HG03108 (cell line): ENCODE results near the gene KDR.

Experiments used
- ATAC-seq: cut with Tn5 transposase; IDR thresholded peaks from one replicate; pipeline ENCODE4 v1.9.1; 2021; ENCODE audit warnings: moderate library complexity; ENCODE audit not compliant: unreplicated experiment

KDR gene

DNA sequence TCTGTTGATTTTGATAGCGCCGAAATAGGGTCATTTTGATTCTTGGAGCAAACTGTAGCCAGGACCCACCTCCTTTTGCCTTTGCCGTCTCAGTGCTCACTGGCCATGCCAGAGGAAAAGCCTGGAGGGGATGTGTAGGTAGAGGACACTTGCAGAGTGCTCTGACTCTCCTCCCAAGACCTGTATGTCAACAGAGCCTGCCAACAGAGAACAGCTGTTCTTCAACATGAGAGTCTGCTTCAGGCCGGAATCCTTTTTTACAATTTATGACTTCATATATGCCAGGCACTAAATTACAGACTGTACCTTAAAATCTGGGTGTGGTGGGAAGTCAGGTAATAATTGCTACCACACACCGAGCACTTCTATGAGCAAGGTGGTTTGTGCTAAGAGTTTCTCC is 94.2 kb downstream of the KDR start:
- no peak for ATAC-seq

DNA sequence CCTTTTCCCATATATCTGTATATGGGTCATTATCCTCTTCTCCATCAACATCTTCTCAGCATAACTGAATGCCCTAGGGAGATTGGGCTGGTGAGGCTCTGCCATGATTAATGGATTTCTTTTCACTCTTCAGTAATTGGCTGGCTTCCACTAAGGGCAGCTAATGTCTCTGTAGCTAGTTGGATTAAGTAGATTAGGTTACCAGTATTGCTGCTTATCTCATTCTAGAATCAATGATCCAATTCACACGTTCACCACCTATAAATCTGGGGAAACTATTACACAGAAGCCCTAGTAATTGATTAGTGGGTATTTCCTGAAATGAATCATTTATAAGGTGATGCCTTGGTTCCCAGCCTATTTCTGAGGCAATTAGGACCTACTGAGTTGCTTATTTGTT is 94.8 kb downstream of the KDR start:
- no peak for ATAC-seq

DNA sequence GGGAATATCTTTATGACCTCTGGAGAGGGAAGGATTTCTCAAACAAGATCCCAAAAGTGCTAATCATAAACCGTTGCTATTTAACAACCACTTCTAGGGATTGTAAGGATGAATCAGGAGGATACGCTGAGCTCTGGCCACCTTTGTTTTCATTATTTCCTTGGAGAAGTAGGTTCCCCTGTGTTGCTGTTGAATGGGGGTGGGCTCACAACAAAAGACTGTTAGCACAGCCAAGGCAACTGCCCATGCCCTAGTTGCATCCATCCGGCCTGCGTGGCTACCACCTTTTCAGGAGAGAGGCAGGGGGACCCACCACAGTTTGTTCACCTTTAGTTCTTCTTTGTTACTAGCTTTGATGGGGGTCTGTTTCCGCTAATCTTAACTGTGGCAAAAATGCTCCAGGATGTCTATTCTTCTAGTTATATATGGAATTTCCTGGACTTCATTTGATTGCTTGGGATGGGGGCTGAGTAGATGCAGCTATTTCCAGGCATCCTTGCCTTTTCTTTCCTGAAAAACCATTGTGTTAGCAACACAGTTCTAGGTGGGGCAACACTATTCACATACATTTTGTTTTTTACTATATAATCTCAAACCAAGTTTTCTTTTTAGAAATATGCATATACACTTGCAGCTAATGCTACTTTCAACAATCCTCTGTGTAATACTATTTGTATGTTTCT is 95.4 kb downstream of the KDR start:
- no peak for ATAC-seq

DNA sequence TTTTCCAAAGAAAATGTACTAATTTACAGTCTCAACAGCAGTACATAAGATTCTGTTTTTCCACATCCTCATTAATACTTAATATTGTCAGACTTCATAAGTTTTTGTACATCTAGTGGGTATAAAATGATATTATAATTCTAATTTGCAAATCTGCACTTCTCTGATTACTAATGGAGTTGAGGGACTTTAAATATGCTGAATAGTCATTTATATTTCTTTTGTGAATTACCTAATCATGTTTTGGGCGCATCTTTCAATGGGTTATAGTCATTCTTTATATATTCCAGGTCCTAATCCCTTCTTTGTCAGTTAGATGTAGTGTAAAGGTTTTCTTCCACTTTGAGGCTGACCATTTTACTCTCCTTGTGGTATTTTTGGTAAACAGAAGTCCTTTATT is 96.1 kb downstream of the KDR start:
- no peak for ATAC-seq
